WTC11 (cell line): ENCODE measurements around the gene FGA. TPM values are rescaled to one million over a fixed set of nuclear protein-coding genes. Genes with fewer than 3 reads are reported as not detected.

ENCODE experiments used
- ATAC-seq: fragments of 200-7000 bp; cut with Tn5 transposase; 2 replicates; pipeline ENCODE4 v1.10.0; 2021; ENCODE audit warnings: mild to moderate bottlenecking, moderate library complexity
- CTCF ChIA-PET: fragments of 300-600 bp; sonication (Branson Sonifier 250); formaldehyde crosslinking; loops from one replicate; lab custom pipeline; 2021; ENCODE audit warnings: antibody characterized with exemption; lab: Charles Lee
- POLR2A ChIA-PET: fragments of 350-600 bp; sonication (Branson Sonifier 250); formaldehyde crosslinking; loops from one replicate; lab custom pipeline; 2021; ENCODE audit warnings: antibody characterized with exemption; lab: Charles Lee
- DNase-seq: peaks from one replicate; pipeline ENCODE4 v3.0.0; 2021; ENCODE audit warnings: low spot score
- H3K27ac Mint-ChIP-seq: 2 replicates; pipeline ENCODE4 v1.8.0; 2021; ENCODE audit warnings: mixed read lengths
- H3K27me3 Mint-ChIP-seq: 2 replicates; pipeline ENCODE4 v1.8.0; 2021; ENCODE audit warnings: low read depth, mild to moderate bottlenecking, moderate library complexity, mixed read lengths
- H3K36me3 Mint-ChIP-seq: 2 replicates; pipeline ENCODE4 v1.8.0; 2021; ENCODE audit warnings: mixed read lengths
- H3K4me1 Mint-ChIP-seq: 2 replicates; pipeline ENCODE4 v1.8.0; 2022; ENCODE audit warnings: mixed read lengths
- H3K4me3 Mint-ChIP-seq: 2 replicates; pipeline ENCODE4 v1.8.0; 2021; ENCODE audit warnings: mild to moderate bottlenecking, moderate library complexity, mixed read lengths
- H3K9me3 Mint-ChIP-seq: 2 replicates; pipeline ENCODE4 v1.8.0; 2021; ENCODE audit warnings: mixed read lengths
- ATF3 ChIP-seq: sonication (generic); formaldehyde crosslinking; conservative IDR thresholded peaks from 2 replicates; pipeline ENCODE4 v1.8.1; 2022; ENCODE audit warnings: mild to moderate bottlenecking, missing genetic modification reagents
- E2F1 ChIP-seq: sonication (generic); formaldehyde crosslinking; IDR thresholded peaks from 2 replicates; pipeline ENCODE4 v1.8.0; 2022; ENCODE audit warnings: mild to moderate bottlenecking, missing genetic modification reagents
- ERG ChIP-seq: fragments of 250-450 bp; sonication (Bioruptor Pico); IDR thresholded peaks from 2 replicates; pipeline ENCODE4 v1.8.0; 2021; ENCODE audit warnings: mild to moderate bottlenecking
- ETV6 ChIP-seq: sonication (generic); formaldehyde crosslinking; IDR thresholded peaks from 2 replicates; pipeline ENCODE4 v1.8.1; 2022; ENCODE audit warnings: mild to moderate bottlenecking, missing genetic modification reagents
- FOXJ3 ChIP-seq: sonication (generic); formaldehyde crosslinking; IDR thresholded peaks from 2 replicates; pipeline ENCODE4 v1.9.0; 2021; ENCODE audit warnings: missing genetic modification reagents, mild to moderate bottlenecking, borderline replicate concordance
- GRHL2 ChIP-seq: fragments of 250-450 bp; sonication (Bioruptor Pico); IDR thresholded peaks from 2 replicates; pipeline ENCODE4 v1.8.0; 2022; ENCODE audit warnings: mild to moderate bottlenecking, moderate library complexity; ENCODE audit not compliant: insufficient replicate concordance, severe bottlenecking
- GTF2I ChIP-seq: fragments of 250-450 bp; sonication (Bioruptor Pico); conservative IDR thresholded peaks from 2 replicates; pipeline ENCODE4 v1.4.0; 2021; ENCODE audit warnings: mild to moderate bottlenecking
- HMGA2 ChIP-seq: fragments of 250-450 bp; sonication (Bioruptor Pico); IDR thresholded peaks from 2 replicates; pipeline ENCODE4 v1.4.0; 2021; ENCODE audit warnings: mild to moderate bottlenecking, moderate library complexity
- JUN ChIP-seq: sonication (generic); formaldehyde crosslinking; IDR thresholded peaks from 2 replicates; pipeline ENCODE4 v1.8.0; 2023; ENCODE audit warnings: mild to moderate bottlenecking, missing genetic modification reagents
- MAX ChIP-seq: sonication (generic); formaldehyde crosslinking; IDR thresholded peaks from 2 replicates; pipeline ENCODE4 v1.8.0; 2022; ENCODE audit warnings: mild to moderate bottlenecking, missing genetic modification reagents
- MYBL2 ChIP-seq: sonication (generic); formaldehyde crosslinking; IDR thresholded peaks from 2 replicates; pipeline ENCODE4 v1.8.1; 2023; ENCODE audit warnings: mild to moderate bottlenecking, moderate library complexity, missing genetic modification reagents
- SMAD4 ChIP-seq: sonication (generic); formaldehyde crosslinking; IDR thresholded peaks from 2 replicates; pipeline ENCODE4 v1.8.0; 2022; ENCODE audit warnings: mild to moderate bottlenecking, missing genetic modification reagents
- SOX15 ChIP-seq: fragments of 250-450 bp; sonication (Bioruptor Pico); IDR thresholded peaks from 2 replicates; pipeline ENCODE4 v1.9.0; 2021; ENCODE audit warnings: mild to moderate bottlenecking
- STAT6 ChIP-seq: sonication (generic); formaldehyde crosslinking; conservative IDR thresholded peaks from 2 replicates; pipeline ENCODE4 v1.8.1; 2023; ENCODE audit warnings: mild to moderate bottlenecking, low read depth, missing genetic modification reagents, moderate library complexity
- TP53 ChIP-seq: sonication (generic); formaldehyde crosslinking; IDR thresholded peaks from 2 replicates; pipeline ENCODE4 v1.8.1; 2023; ENCODE audit warnings: mild to moderate bottlenecking, missing genetic modification reagents
- ZNF281 ChIP-seq: sonication (generic); formaldehyde crosslinking; IDR thresholded peaks from 2 replicates; pipeline ENCODE4 v1.8.0; 2023; ENCODE audit warnings: mild to moderate bottlenecking, missing genetic modification reagents
- ZNF512 ChIP-seq: sonication (generic); formaldehyde crosslinking; IDR thresholded peaks from 2 replicates; pipeline ENCODE4 v1.8.1; 2022; ENCODE audit warnings: missing genetic modification reagents, borderline replicate concordance
- ZNF532 ChIP-seq: fragments of 250-450 bp; sonication (Bioruptor Pico); IDR thresholded peaks from 2 replicates; pipeline ENCODE4 v1.9.0; 2021; ENCODE audit warnings: mild to moderate bottlenecking, borderline replicate concordance
- ZSCAN18 ChIP-seq: fragments of 250-450 bp; sonication (Bioruptor Pico); IDR thresholded peaks from 2 replicates; pipeline ENCODE4 v2.1.2; 2022; ENCODE audit warnings: mild to moderate bottlenecking, moderate library complexity
- total RNA-seq: library from RNA; stranded (reverse); gene quantifications from 3 replicates; pipeline ENCODE4 v1.2.3, GENCODE V29; 2021

Gene FGA
- total RNA-seq, 1 experiment from 2014 or later = 3.2 TPM

- no peak for TF ChIP-seq ATF3 (CRISPR knock-in tag)
- TF ChIP-seq JUN = no peak
- no peak for TF ChIP-seq FOXJ3 (CRISPR knock-in tag)
- TF ChIP-seq SOX15 (CRISPR knock-in tag) = no peak
- TF ChIP-seq ZNF512 (CRISPR knock-in tag) = no peak
- TF ChIP-seq MAX (CRISPR knock-in tag) = no peak
- TF ChIP-seq STAT6 (CRISPR knock-in tag) = no peak
- no peak for TF ChIP-seq MYBL2 (CRISPR knock-in tag)
- no peak for TF ChIP-seq TP53 (CRISPR knock-in tag)
- TF ChIP-seq GRHL2 (CRISPR knock-in tag) = no peak
These were observed 23.8 kb downstream of the FGA start (continued) for GRCh38 chr4:154566639-154567204.

- Mint-ChIP-seq H3K27me3 (no peaks in the 10 kb centered on the region), H3K9me3 (no peaks in the 10 kb centered on the region), H3K36me3 (no peaks in the 10 kb centered on the region), H3K4me1 (peaks cover 10% of the 10 kb centered on the region), H3K27ac (no peak overlapping the region), H3K4me3 (no peak overlapping the region)
- POLR2A ChIA-PET = no interaction called here
- DNase-seq (no peak), ATAC-seq (no peak)
- CTCF ChIA-PET = interaction anchor here (1.1 to 1.7 kb wide), 2 partner anchors 53 kb away, joined by 6 to 9 read pairs; no protein-coding TSS in a partner anchor
- TF ChIP-seq ETV6 (no peak), SMAD4 (CRISPR knock-in tag) (no peak), ZNF532 (CRISPR knock-in tag) (no peak), ERG (CRISPR knock-in tag) (no peak), E2F1 (CRISPR knock-in tag) (no peak), ZNF281 (CRISPR knock-in tag) (no peak), GTF2I (CRISPR knock-in tag) (no peak), HMGA2 (CRISPR knock-in tag) (no peak), ZSCAN18 (no peak)
These were observed 24.8 kb downstream of the FGA start for GRCh38 chr4:154565704-154566103.
